ENCODE results near the gene RTEL1.

The RTEL1 gene

DNA sequence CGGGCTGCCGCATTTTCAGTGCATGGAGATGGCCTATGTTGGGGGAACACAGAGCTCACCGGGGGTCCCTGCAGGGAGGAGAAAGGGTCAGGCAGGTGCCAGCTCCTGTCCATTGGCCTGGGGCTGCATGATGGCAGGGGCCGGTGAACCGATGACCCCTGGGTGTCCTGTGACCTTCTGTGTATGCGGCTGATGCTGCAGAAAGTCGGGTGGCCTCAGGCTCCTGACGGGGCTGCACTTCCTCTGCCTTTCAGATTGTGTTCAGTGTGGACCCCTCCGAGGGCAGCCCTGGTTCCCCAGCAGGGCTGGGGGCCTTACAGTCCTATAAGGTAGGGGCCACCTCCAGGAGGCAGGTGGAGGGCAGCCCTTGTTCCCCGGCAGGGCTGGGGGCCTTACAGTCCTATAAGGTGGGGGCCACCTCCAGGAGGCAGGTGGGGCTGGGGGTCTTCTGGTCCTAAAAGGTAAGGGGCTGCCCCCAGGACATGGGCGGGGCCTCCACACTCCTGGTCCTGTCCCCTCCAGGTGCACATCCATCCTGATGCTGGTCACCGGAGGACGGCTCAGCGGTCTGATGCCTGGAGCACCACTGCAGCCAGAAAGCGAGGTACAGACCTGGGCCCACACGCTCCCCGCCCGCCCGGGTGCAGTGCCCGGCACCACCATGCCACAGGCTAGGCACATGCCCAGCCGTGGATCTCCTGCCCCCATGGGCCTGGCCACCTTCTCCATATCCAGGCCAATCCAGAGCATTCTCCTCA lies 27.3 kb downstream of the RTEL1 start:
- TF ChIP-seq EZH2phosphoT487 (IDR thresholded peaks at IDR 0.05; ENCODE audit: low read length) (no peak), EZH2 (optimal IDR thresholded peaks at IDR 0.05; ENCODE audit: low read depth, low read length) (no peak)
- TF ChIP-seq, protein P1, sequence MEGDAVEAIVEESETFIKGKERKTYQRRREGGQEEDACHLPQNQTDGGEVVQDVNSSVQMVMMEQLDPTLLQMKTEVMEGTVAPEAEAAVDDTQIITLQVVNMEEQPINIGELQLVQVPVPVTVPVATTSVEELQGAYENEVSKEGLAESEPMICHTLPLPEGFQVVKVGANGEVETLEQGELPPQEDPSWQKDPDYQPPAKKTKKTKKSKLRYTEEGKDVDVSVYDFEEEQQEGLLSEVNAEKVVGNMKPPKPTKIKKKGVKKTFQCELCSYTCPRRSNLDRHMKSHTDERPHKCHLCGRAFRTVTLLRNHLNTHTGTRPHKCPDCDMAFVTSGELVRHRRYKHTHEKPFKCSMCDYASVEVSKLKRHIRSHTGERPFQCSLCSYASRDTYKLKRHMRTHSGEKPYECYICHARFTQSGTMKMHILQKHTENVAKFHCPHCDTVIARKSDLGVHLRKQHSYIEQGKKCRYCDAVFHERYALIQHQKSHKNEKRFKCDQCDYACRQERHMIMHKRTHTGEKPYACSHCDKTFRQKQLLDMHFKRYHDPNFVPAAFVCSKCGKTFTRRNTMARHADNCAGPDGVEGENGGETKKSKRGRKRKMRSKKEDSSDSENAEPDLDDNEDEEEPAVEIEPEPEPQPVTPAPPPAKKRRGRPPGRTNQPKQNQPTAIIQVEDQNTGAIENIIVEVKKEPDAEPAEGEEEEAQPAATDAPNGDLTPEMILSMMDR (IDR thresholded peaks at IDR 0.05; ENCODE audit: low read length) = no peak
- no peak overlapping the region for H3K27ac ChIP-seq (ENCODE audit: low read length)
- H3K27me3 ChIP-seq (replicated peaks; ENCODE audit: insufficient read depth, low read length) = no peaks in the 10 kb centered on the region
- no peaks in the 10 kb centered on the region for H3K79me2 ChIP-seq (ENCODE audit: low read length)
- no peaks in the 10 kb centered on the region for H4K20me1 ChIP-seq (ENCODE audit: insufficient read depth, low read length)
- DNase-seq = no peak
- no peaks in the 10 kb centered on the region for H3K9me3 ChIP-seq (replicated peaks; ENCODE audit: insufficient read depth, low read length)
- no peak overlapping the region for H2AFZ ChIP-seq (ENCODE audit: low read length)
- no peaks in the 10 kb centered on the region for H3K4me1 ChIP-seq (ENCODE audit: low read length)
- H3K4me2 ChIP-seq (ENCODE audit: low read depth, low read length) = no peak overlapping the region
- H3K9me2 ChIP-seq (replicated peaks; ENCODE audit: insufficient read depth, low read length) = no peaks in the 10 kb centered on the region
- no peaks in the 10 kb centered on the region for H3F3A ChIP-seq (ENCODE audit: insufficient read depth, low read length)
- no peaks in the 10 kb centered on the region for H3K36me3 ChIP-seq (replicated peaks; ENCODE audit: insufficient read depth, low read length)
- H3K4me3 ChIP-seq (ENCODE audit: low read length) = no peak overlapping the region
- H3K9ac ChIP-seq (ENCODE audit: low read length) = no peak overlapping the region

DNA sequence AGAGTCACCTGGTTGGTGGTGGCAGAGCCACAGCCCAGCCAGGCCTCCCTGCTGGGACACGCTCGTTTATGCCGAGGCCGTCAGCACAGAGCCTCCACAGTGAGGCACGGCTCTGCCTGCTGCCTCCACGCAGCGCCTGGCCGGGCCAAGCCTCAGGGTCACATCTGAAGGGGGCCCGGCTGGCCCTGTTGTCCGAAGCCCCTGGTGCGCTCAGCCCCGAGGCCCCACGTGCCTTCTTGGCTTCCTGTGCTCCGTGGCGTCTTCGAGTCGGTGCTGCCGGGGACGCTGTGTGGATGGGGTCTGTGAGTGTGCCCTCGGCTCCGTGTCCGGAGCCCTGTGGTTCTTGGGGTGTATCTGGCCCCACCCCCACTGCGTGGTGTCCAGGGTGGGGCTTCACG lies 28.0 kb downstream of the RTEL1 start:
- H3K9ac ChIP-seq (ENCODE audit: low read length) = no peak overlapping the region
- H2AFZ ChIP-seq (ENCODE audit: low read length) = no peak overlapping the region
- H3K36me3 ChIP-seq (replicated peaks; ENCODE audit: insufficient read depth, low read length) = no peaks in the 10 kb centered on the region
- H3K9me3 ChIP-seq (replicated peaks; ENCODE audit: insufficient read depth, low read length) = no peaks in the 10 kb centered on the region
- no peaks in the 10 kb centered on the region for H3F3A ChIP-seq (ENCODE audit: insufficient read depth, low read length)
- no peaks in the 10 kb centered on the region for H3K27me3 ChIP-seq (replicated peaks; ENCODE audit: insufficient read depth, low read length)
- H3K27ac ChIP-seq (ENCODE audit: low read length) = no peak overlapping the region
- no peak overlapping the region for H3K4me3 ChIP-seq (ENCODE audit: low read length)
- DNase-seq = no peak
- H3K4me1 ChIP-seq (ENCODE audit: low read length) = no peaks in the 10 kb centered on the region
- no peaks in the 10 kb centered on the region for H3K79me2 ChIP-seq (ENCODE audit: low read length)
- no peaks in the 10 kb centered on the region for H3K9me2 ChIP-seq (replicated peaks; ENCODE audit: insufficient read depth, low read length)
- TF ChIP-seq, protein P1 (IDR thresholded peaks at IDR 0.05; ENCODE audit: low read length) = no peak
- TF ChIP-seq EZH2phosphoT487 (IDR thresholded peaks at IDR 0.05; ENCODE audit: low read length) (no peak), EZH2 (optimal IDR thresholded peaks at IDR 0.05; ENCODE audit: low read depth, low read length) (no peak)
- no peaks in the 10 kb centered on the region for H4K20me1 ChIP-seq (ENCODE audit: insufficient read depth, low read length)
- no peak overlapping the region for H3K4me2 ChIP-seq (ENCODE audit: low read depth, low read length)

DNA sequence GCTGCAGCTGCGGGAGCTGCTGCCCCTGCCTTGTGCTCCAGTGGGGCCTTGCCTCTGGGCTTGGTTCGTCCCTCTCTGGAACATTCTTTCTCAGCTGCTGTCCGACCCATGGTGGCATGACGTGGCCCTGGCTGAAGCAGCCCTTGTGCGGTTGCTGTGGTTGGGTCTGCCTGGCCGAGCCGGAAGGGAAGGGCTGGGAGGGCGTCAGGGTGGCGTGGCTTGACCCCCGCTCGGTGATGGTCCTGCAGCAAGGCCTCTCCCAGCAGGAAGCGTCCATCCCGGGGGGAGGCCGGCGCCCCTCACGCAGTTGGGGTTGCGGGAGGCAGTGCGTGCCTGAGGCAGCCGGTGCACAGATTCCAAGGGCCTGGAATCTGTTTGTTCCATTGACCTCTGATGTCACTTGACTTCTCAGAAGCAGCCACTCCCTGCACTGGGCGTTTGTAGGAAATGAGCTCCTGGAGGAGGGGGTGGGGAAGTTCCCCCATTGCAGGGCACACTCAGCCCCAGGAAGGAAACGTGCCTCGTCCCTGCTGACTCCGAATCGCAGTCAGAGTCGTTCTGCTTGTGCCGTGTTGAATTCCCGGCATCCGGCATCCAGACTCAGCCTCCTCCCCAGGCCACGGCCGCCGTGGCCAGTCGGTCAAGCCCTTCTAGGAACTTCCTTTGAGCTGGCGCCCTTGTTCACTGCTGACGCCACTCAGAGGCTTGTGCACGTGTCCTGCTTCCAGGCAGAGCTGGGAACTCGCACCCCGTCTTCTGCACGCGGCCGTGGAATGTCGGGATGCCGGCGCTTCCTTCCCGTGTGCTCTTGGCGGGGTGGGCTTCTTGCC lies 28.6 kb downstream of the RTEL1 start:
- H3K9ac ChIP-seq (ENCODE audit: low read length) = no peak overlapping the region
- no peaks in the 10 kb centered on the region for H3K36me3 ChIP-seq (replicated peaks; ENCODE audit: insufficient read depth, low read length)
- H3K27me3 ChIP-seq (replicated peaks; ENCODE audit: insufficient read depth, low read length) = no peaks in the 10 kb centered on the region
- no peak overlapping the region for H3K4me2 ChIP-seq (ENCODE audit: low read depth, low read length)
- H3K4me3 ChIP-seq (ENCODE audit: low read length) = no peak overlapping the region
- H3K79me2 ChIP-seq (ENCODE audit: low read length) = no peaks in the 10 kb centered on the region
- no peaks in the 10 kb centered on the region for H3K9me2 ChIP-seq (replicated peaks; ENCODE audit: insufficient read depth, low read length)
- no peaks in the 10 kb centered on the region for H3K4me1 ChIP-seq (ENCODE audit: low read length)
- no peak overlapping the region for H3K27ac ChIP-seq (ENCODE audit: low read length)
- H3F3A ChIP-seq (ENCODE audit: insufficient read depth, low read length) = no peaks in the 10 kb centered on the region
- no peaks in the 10 kb centered on the region for H4K20me1 ChIP-seq (ENCODE audit: insufficient read depth, low read length)
- TF ChIP-seq EZH2 (optimal IDR thresholded peaks at IDR 0.05; ENCODE audit: low read depth, low read length) = no peak
- no peak for TF ChIP-seq EZH2phosphoT487 (IDR thresholded peaks at IDR 0.05; ENCODE audit: low read length)
- no peak for DNase-seq
- H2AFZ ChIP-seq (ENCODE audit: low read length) = no peak overlapping the region
- H3K9me3 ChIP-seq (replicated peaks; ENCODE audit: insufficient read depth, low read length) = no peaks in the 10 kb centered on the region

Data from MM.1S (cell line).